NCI-H146 treated with DMSO at 0.1 percent for 48 hours (cell line): ENCODE measurements around the gene ZNF282.
"Not testable (repeated sequence)": the region's sequence is repeated elsewhere in the genome, so short reads cannot be mapped to it uniquely, and the experiment has no call there.

Experiments used
- DNase-seq: peaks from one replicate; lab custom pipeline; 2025; ENCODE audit not compliant: unreplicated experiment; lab: John Stamatoyannopoulos, UW

The ZNF282 gene

GRCh38 chr7:149254181-149254858 lies 59.0 kb downstream of the ZNF282 start:
- no peak for DNase-seq

- DNase-seq, result no peak
Observed at GRCh38 chr7:149255174-149255573, 59.8 kb downstream of the ZNF282 start.

DNA sequence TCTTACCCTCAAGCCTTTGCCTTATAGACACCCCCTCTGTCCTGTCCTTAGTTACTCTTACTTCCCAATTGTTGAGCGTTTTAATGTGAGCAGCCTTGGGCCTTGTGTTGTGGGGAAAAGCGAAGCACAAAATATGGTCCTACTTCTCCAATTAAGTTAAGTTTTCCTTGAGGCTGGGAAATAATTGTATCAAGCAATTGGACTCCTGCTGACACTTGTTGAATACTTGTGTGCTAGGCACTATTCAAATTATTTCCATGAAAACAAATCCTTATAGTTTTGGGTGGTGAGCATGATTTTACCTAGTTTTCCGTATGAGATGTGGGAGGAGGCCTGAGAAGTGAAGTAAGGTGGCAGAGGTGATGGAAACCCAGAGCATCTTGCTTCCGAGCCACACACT lies 61.2 kb downstream of the ZNF282 start:
- no peak for DNase-seq

- no peak for DNase-seq
Observed at GRCh38 chr7:149257146-149257545, 61.8 kb downstream of the ZNF282 start.

DNA sequence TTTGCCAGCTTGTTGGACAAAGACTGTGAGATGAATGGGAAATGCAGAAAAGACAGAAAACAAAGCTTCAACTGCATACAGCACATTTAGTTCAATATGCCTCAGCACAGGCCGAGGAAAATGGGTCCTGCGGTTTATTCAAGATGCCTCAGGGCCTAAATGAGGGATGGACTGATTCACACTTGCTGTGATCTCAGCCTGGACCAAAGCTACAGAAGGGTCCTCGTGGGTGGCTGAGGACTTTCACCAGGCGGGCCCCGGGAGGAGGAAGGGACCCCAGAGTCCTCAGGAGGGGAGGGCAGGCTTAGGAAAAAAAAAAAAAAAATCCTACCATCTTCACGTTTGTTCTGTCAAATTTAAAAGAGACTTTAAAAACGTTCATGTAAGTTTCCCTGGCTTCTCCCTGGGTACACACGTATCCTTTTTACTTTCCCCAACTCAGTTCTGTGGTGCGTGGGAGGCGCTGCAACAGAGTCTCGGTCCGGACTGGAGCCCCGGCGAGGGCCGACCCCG lies 66.0 kb downstream of the ZNF282 start:
- no peak for DNase-seq

- peak; percentile 62 for DNase-seq
Observed at GRCh38 chr7:149261829-149262617, 66.7 kb downstream of the ZNF282 start, which contains the start of gene ZNF783. Gene ZNF783 (plus strand): TSS chr7:149262196. CDS start chr7:149262334, 138 bp downstream.

- no peak for DNase-seq
Observed at GRCh38 chr7:149266451-149266850, 71.1 kb downstream of the ZNF282 start.

DNA sequence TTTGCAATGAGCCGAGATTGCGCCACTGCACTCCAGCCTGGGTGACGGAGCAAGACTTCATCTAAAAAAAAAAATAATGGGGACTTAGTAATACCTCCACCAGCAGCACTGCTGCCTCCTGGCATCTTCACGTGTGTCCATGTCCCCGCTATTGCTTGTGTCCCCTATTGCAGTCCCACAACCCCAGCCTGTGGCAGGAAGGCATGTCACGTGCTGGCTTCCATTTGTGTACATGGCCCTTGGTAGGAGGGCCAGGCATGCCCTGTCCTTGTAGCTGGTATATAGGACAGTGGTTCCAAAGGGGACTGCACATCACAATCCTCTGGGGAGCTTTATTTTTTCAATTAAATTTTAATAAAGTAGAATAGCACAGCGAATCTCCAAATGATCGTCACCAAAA lies 72.4 kb downstream of the ZNF282 start:
- no peak for DNase-seq

DNA sequence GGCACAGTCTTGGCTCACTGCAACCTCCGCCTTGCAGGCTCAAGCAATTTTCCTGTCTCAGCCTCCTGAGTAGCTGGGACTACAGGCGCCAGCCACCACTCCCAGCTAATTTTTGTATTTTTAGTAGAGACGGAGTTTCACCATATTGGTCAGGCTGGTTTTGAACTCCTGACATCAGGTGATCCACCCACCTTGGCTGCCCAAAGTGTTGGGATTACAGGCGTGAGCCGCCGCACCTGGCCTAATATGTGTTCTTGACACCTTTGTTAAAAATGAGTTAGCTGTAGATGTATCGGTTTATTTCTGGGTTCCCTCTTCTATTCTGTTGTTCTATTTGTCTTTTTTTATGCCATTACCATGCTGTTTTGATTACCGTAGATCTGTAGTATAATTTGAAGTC lies 79.1 kb downstream of the ZNF282 start:
- not testable (repeated sequence) for DNase-seq
